C4-2B (cell line): ENCODE results near the gene SUGP1.

Experiments
- ZFX ChIP-seq: fragments of 450-650 bp; IDR thresholded peaks from 2 replicates; pipeline ENCODE4 v1.6.1; 2017
- TF ChIP-seq, protein P1 (sequence below): fragments of 450-650 bp; conservative IDR thresholded peaks from 2 replicates; pipeline ENCODE4 v1.5.1; 2017; ENCODE audit warnings: mild to moderate bottlenecking

DNA sequence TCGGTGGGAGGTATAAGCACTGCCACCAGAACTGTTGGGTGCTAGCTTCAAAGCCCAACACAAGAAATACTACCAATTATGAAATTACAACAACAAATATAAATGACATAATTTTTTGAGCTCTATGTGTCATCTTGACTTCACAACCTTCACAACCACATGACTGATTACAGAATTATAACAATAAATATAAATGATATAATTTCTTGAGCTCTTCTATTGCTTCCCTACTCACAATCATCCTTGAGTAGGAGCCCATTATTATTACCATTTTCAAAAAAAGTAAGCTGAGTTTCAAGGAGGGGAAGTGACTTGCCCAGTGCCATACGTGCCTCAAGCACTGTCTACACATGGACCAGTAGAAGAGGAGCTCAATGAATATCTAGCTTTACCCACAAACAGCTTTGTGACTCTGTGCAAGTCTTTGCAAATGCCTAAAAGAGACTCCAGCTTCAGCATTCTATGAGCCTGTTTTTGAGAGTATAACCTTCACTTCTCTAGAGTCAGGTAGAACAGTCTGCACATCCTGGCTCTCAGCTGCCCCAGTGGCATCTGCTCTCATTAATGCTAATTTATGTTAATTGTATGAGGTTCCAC, 86.0 kb downstream of the SUGP1 start:
- TF ChIP-seq, protein P1, sequence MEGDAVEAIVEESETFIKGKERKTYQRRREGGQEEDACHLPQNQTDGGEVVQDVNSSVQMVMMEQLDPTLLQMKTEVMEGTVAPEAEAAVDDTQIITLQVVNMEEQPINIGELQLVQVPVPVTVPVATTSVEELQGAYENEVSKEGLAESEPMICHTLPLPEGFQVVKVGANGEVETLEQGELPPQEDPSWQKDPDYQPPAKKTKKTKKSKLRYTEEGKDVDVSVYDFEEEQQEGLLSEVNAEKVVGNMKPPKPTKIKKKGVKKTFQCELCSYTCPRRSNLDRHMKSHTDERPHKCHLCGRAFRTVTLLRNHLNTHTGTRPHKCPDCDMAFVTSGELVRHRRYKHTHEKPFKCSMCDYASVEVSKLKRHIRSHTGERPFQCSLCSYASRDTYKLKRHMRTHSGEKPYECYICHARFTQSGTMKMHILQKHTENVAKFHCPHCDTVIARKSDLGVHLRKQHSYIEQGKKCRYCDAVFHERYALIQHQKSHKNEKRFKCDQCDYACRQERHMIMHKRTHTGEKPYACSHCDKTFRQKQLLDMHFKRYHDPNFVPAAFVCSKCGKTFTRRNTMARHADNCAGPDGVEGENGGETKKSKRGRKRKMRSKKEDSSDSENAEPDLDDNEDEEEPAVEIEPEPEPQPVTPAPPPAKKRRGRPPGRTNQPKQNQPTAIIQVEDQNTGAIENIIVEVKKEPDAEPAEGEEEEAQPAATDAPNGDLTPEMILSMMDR = no peak
- TF ChIP-seq ZFX = no peak
